Ramos (cell line): ENCODE results near the gene ZNF599.
"Not testable (repeated sequence)": the region's sequence is repeated elsewhere in the genome, so short reads cannot be mapped to it uniquely, and the experiment has no call there.

Experiments used
- in situ Hi-C: fragments of 300-500 bp; cut with MboI; formaldehyde crosslinking; loops from one replicate; pipeline ENCODE4 v1.14.3; 2022; ENCODE audit warnings: low sequenced_read_pairs; ENCODE audit not compliant: unreplicated experiment

The ZNF599 gene

GRCh38 chr19:34772697-34773554, at the start of gene ZNF599:
Gene ZNF599 (minus strand): TSS chr19:34773215. CDS start chr19:34772841, 374 bp downstream.
- in situ Hi-C loops, result no loop called here

DNA sequence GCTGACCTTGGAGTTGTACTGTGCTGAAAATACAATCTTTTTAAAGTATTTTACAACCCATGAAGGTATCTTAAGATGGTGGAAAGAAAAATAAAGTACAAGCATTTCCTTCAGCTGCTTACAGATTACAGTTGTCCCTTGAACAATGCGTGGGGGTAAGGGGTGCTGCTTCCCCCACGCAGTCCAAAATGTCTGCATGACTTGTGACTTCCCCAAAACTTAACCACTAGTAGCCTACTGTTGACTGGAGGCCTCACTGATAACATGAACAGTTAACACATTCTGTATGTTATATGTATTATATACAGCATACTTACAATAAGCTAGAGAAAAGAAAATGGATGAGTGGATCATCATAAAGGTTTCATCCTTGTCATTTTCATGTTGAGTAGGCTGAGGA, 45.3 kb upstream of the ZNF599 start:
- in situ Hi-C loops, result no loop called here

DNA sequence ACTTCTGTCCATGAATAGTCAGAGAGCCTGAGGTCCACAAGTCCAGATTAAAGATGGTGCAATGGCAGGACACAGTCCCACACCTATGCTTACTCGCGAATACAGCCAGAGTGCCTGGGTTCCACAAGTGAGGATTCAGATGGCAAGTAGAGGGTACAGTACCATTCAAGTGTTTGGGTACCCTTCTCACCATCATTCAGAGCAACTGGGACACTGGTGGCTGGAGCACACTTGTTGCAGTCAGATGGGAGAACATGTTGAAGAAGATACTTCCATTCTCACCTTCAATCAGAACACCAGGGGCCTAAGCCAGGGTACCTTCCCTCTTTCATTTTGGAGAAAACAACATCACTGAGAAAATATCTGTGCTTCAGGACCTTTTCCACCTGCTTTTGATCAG, 43.7 kb upstream of the ZNF599 start:
- in situ Hi-C loops, result no loop called here

- in situ Hi-C loops, result no loop called here
These were observed 35.6 kb upstream of the ZNF599 start for GRCh38 chr19:34808566-34808965.

DNA sequence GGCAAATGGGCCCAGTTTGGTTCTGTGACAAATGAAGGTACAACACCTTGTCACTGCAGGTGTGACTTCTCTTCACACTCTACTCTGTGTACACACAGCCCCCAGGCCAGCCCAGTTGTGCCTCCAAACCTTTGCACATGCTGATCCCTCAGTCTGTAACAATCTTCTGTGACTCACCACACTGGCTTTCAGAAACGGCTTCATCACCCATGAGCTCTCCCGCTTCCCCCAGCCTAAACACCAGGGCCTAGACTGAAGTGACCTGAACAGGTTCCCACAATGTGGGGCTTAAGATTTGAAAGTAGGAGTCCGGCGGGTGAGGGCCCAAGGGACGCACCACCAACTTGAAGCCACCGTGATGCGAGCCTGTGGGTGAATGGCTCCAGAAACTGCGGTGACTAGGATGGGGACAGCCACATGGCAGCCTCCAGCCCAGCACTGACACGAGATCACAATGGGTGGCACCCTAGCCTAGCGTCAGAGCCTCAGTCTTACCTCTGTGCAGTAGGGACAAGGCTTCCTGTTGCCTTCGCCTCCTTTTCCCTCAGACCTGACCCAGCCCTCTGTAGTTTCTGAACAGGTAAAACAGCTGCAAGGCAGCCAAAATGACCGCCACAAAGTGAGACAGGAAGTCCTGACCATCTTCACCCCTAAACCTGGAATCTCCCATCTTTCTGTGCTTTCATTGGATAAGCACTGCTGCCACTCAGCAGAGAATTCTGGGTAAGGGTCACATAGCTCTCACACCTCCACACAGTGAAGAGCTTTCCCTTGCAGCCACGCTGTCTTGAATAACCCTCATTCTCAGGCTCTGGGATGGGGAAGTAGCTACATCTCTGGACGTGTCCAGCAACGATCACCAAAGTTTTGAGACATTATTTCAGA, 34.2 kb upstream of the ZNF599 start:
- in situ Hi-C loops, result no loop called here

GRCh38 chr19:34804115-34804514, 31.1 kb upstream of the ZNF599 start:
- in situ Hi-C loops, result no loop called here

GRCh38 chr19:34796953-34797352, 23.9 kb upstream of the ZNF599 start:
- in situ Hi-C loops, result not testable (repeated sequence)

DNA sequence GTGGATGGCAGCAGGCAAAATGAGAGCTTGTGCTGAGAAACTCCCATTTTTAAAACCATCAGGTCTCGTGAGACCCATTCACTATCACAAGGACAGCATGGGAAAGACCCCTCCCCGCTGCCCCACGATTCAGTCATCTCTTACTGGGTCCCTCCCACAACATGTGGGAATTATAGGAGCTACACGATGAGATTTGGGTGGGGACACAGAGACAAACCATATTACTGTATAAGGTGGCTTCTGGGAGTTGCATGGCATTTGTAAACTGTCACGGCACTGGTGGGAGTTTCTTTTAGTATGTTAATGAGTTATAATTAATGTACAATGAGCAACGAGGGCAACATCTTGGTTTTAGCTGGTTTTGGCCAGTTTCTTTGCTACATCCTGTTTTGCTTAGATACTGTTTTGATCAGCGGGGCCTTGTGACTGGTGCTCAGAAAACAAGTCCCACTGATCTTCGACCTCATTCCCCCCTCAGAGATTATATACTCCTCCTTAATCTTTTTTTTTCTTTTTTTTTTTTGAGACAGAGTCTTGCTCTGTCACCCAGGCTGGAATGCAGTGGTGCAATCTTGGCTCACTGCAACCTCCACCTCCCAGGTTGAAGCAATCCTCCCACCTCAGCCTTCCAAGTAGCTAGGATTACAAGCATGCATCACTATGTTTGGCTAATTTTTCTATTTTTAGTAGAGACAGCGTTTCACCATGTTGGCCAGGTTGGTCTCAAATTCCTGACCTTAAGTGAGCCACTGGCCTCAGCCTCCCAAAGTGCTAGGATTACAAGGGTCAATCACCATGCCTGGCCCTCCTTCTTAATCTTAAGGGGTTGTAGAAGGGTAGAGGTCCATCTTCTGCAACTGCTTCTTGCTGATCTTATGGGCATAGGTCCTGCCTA, 21.3 kb upstream of the ZNF599 start:
- in situ Hi-C loops, result no loop called here

- in situ Hi-C loops, result no loop called here
These were observed 20.6 kb upstream of the ZNF599 start for GRCh38 chr19:34793565-34793964.

- in situ Hi-C loops, result no loop called here
These were observed 15.1 kb upstream of the ZNF599 start for GRCh38 chr19:34788074-34788473.

- in situ Hi-C loops, result no loop called here
These were observed 14.2 kb upstream of the ZNF599 start for GRCh38 chr19:34787059-34787824.

- in situ Hi-C loops, result no loop called here
These were observed 13.2 kb upstream of the ZNF599 start for GRCh38 chr19:34786236-34786635.

DNA sequence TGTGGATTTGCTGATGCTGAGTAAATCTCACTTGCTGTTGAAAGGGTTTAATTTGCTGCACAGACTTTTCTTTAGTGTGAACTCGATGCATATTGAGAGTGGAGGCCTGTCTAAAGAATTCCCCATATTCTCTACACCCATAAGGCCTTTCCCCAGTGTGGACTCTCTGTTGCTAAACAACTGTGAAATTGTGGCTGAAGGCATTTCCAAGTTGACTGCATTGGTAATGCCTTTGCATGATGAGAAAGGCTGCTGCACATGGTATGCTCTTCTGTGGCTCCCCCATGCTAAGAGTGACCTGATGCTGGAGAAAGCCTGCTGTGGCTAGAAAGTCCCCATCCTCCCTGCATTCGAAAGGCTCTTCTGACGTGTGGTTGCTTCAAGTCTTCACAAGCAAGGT, 6.6 kb upstream of the ZNF599 start:
- in situ Hi-C loops, result no loop called here

DNA sequence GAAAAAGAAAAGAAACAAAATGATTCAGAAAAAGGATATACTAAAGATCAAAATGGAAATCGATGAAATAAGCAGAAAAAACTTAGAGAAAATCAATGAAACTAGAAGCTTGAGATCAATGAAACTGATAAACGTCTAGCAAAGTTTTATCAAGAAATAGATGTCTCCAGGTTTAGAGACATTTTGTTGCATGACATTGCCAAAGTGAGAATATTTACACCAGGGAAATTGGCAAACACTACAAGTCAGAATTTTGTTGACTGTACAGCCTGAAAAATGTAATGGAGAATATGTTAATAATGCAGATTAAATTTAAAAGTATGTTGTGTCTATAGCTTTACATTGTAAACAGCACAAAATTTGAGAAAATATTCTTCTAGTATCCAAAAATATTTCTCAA, 5.3 kb upstream of the ZNF599 start:
- in situ Hi-C loops, result no loop called here

GRCh38 chr19:34774857-34775256, 1.8 kb upstream of the ZNF599 start:
- in situ Hi-C loops, result no loop called here

DNA sequence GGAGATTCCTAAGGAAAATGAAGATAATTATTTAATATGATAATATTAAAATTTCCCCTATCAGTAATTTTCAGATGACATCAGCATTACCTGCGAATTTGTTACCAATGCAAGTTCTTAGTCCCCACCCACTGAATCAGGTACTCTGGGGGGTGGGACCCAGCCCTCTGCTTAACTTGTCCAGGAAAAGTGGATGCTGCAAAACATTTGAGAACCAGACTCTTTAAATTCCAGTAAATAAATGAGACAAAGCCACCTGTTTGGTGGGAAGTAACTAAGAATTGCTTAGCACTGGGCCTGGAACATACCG, 495 bp upstream of the ZNF599 start:
- in situ Hi-C loops, result no loop called here

GRCh38 chr19:34767951-34768350, 5.1 kb downstream of the ZNF599 start:
- in situ Hi-C loops, result no loop called here

GRCh38 chr19:34766386-34766785, 6.6 kb downstream of the ZNF599 start:
- in situ Hi-C loops, result no loop called here

GRCh38 chr19:34759218-34759917, 13.6 kb downstream of the ZNF599 start:
- in situ Hi-C loops, result no loop called here
